HG02973 (cell line): ENCODE results near the gene MALRD1.

Source experiments
- ATAC-seq: cut with Tn5 transposase; IDR thresholded peaks from one replicate; pipeline ENCODE4 v1.9.1; 2021; ENCODE audit warnings: moderate library complexity; ENCODE audit not compliant: unreplicated experiment

MALRD1 gene

GRCh38 chr10:19048489-19048888 lies at the start of gene MALRD1:
Gene MALRD1 (plus strand): TSS chr10:19048801. CDS start chr10:19048939, 138 bp downstream.
- no peak for ATAC-seq

GRCh38 chr10:19003341-19003740 lies 45.3 kb upstream of the MALRD1 start:
- ATAC-seq = no peak

- ATAC-seq = no peak
These were observed 36.5 kb upstream of the MALRD1 start for GRCh38 chr10:19012111-19012510.

- ATAC-seq = no peak
These were observed 34.6 kb upstream of the MALRD1 start for GRCh38 chr10:19014034-19014433.

GRCh38 chr10:19014498-19014897 lies 34.1 kb upstream of the MALRD1 start:
- ATAC-seq = no peak

GRCh38 chr10:19017116-19017890 lies 31.3 kb upstream of the MALRD1 start:
- no peak for ATAC-seq

GRCh38 chr10:19021162-19021561 lies 27.4 kb upstream of the MALRD1 start:
- no peak for ATAC-seq

GRCh38 chr10:19024611-19025010 lies 24.0 kb upstream of the MALRD1 start:
- ATAC-seq = no peak

GRCh38 chr10:19031763-19032162 lies 16.8 kb upstream of the MALRD1 start:
- ATAC-seq = no peak

- no peak for ATAC-seq
These were observed 14.9 kb upstream of the MALRD1 start for GRCh38 chr10:19033741-19034140.

- no peak for ATAC-seq
These were observed 7.4 kb upstream of the MALRD1 start for GRCh38 chr10:19041171-19041570.

GRCh38 chr10:19043431-19043830 lies 5.2 kb upstream of the MALRD1 start:
- no peak for ATAC-seq

- ATAC-seq = no peak
These were observed 1.9 kb upstream of the MALRD1 start for GRCh38 chr10:19046679-19047078.

- no peak for ATAC-seq
These were observed 290 bp downstream of the MALRD1 start for GRCh38 chr10:19048891-19049290.

- no peak for ATAC-seq
These were observed 966 bp downstream of the MALRD1 start for GRCh38 chr10:19049567-19049966.

GRCh38 chr10:19054289-19054835 lies 5.8 kb downstream of the MALRD1 start:
- no peak for ATAC-seq

- ATAC-seq = no peak
These were observed 9.4 kb downstream of the MALRD1 start for GRCh38 chr10:19058046-19058445.

- no peak for ATAC-seq
These were observed 15.4 kb downstream of the MALRD1 start for GRCh38 chr10:19063986-19064385.

- ATAC-seq = no peak
These were observed 23.3 kb downstream of the MALRD1 start for GRCh38 chr10:19071946-19072345.

- ATAC-seq = no peak
These were observed 28.7 kb downstream of the MALRD1 start for GRCh38 chr10:19077276-19077675.

- no peak for ATAC-seq
These were observed 48.0 kb downstream of the MALRD1 start for GRCh38 chr10:19096501-19097073.

GRCh38 chr10:19097151-19097550 lies 48.5 kb downstream of the MALRD1 start:
- no peak for ATAC-seq
